WTC11 (cell line): ENCODE data around the gene FUCA1.

Source experiments
- ATF3 ChIP-seq: sonication (generic); formaldehyde crosslinking; conservative IDR thresholded peaks from 2 replicates; pipeline ENCODE4 v1.8.1; 2022; ENCODE audit warnings: mild to moderate bottlenecking, missing genetic modification reagents
- CTCF ChIP-seq: fragments of 200-600 bp; IDR thresholded peaks from 2 replicates; pipeline ENCODE4 v1.8.0; 2022; ENCODE audit warnings: antibody characterized with exemption
- ELF4 ChIP-seq: sonication (generic); formaldehyde crosslinking; IDR thresholded peaks from 2 replicates; pipeline ENCODE4 v1.8.1; 2022; ENCODE audit warnings: low read depth, mild to moderate bottlenecking, moderate library complexity, missing genetic modification reagents
- ESRRA ChIP-seq: sonication (generic); formaldehyde crosslinking; IDR thresholded peaks from 2 replicates; pipeline ENCODE4 v1.8.1; 2022; ENCODE audit warnings: mild to moderate bottlenecking, missing genetic modification reagents, borderline replicate concordance
- FOXK1 ChIP-seq: sonication (generic); formaldehyde crosslinking; IDR thresholded peaks from 2 replicates; pipeline ENCODE4 v1.8.0; 2022; ENCODE audit warnings: mild to moderate bottlenecking, moderate library complexity, missing genetic modification reagents
- GABPB1 ChIP-seq: sonication (generic); formaldehyde crosslinking; IDR thresholded peaks from 2 replicates; pipeline ENCODE4 v1.8.1; 2023; ENCODE audit warnings: mild to moderate bottlenecking, missing genetic modification reagents
- GTF2I ChIP-seq: fragments of 250-450 bp; sonication (Bioruptor Pico); conservative IDR thresholded peaks from 2 replicates; pipeline ENCODE4 v1.4.0; 2021; ENCODE audit warnings: mild to moderate bottlenecking
- HMGXB4 ChIP-seq: sonication (generic); formaldehyde crosslinking; IDR thresholded peaks from 2 replicates; pipeline ENCODE4 v1.8.1; 2023; ENCODE audit warnings: mild to moderate bottlenecking, moderate library complexity, missing genetic modification reagents
- PRDM15 ChIP-seq: sonication (generic); formaldehyde crosslinking; IDR thresholded peaks from 2 replicates; pipeline ENCODE4 v1.8.0; 2022; ENCODE audit warnings: missing genetic modification reagents
- SMAD4 ChIP-seq: sonication (generic); formaldehyde crosslinking; IDR thresholded peaks from 2 replicates; pipeline ENCODE4 v1.8.0; 2022; ENCODE audit warnings: mild to moderate bottlenecking, missing genetic modification reagents
- TEAD4 ChIP-seq: sonication (generic); formaldehyde crosslinking; IDR thresholded peaks from 2 replicates; pipeline ENCODE4 v1.8.0; 2022; ENCODE audit warnings: mild to moderate bottlenecking, missing genetic modification reagents
- USF2 ChIP-seq: sonication (generic); formaldehyde crosslinking; IDR thresholded peaks from 2 replicates; pipeline ENCODE4 v1.8.1; 2023; ENCODE audit warnings: mild to moderate bottlenecking, missing genetic modification reagents, moderate library complexity
- ZNF138 ChIP-seq: sonication (generic); formaldehyde crosslinking; conservative IDR thresholded peaks from 2 replicates; pipeline ENCODE4 v1.8.1; 2022; ENCODE audit warnings: mild to moderate bottlenecking, moderate library complexity, missing genetic modification reagents
- ZNF281 ChIP-seq: sonication (generic); formaldehyde crosslinking; IDR thresholded peaks from 2 replicates; pipeline ENCODE4 v1.8.0; 2023; ENCODE audit warnings: mild to moderate bottlenecking, missing genetic modification reagents

GRCh38 chr1:23823767-23824166, 44.3 kb downstream of the FUCA1 start:
- TF ChIP-seq CTCF, result no peak
- no peak for TF ChIP-seq HMGXB4 (CRISPR knock-in tag)
- no peak for TF ChIP-seq TEAD4 (CRISPR knock-in tag)
- TF ChIP-seq ESRRA (CRISPR knock-in tag), result no peak
- TF ChIP-seq ZNF138 (CRISPR knock-in tag), result no peak
- TF ChIP-seq PRDM15, result no peak
- TF ChIP-seq ELF4 (CRISPR knock-in tag), result no peak
- TF ChIP-seq USF2, result no peak
- TF ChIP-seq SMAD4, result no peak
- TF ChIP-seq GTF2I, result no peak
- no peak for TF ChIP-seq ZNF281 (CRISPR knock-in tag)
- no peak for TF ChIP-seq GABPB1 (CRISPR knock-in tag)
- no peak for TF ChIP-seq ATF3 (CRISPR knock-in tag)
- no peak for TF ChIP-seq FOXK1 (CRISPR knock-in tag)
